Pancreas (tissue), 10 donors: Measurements from ENCODE around the gene NDUFS8. TPM values are rescaled to one million over a fixed set of nuclear protein-coding genes. Genes with fewer than 3 reads are reported as not detected.

Experiments
- ATAC-seq, 4 donors: fragments of 200-7000 bp; cut with Tn5 transposase; one replicate each; pipeline versions ENCODE4 v1.8.0 to v1.9.1; 2020; ENCODE audit warnings: mild to moderate bottlenecking in 4 of 4, moderate library complexity in 4 of 4
- DNase-seq, 6 donors: peaks; one replicate each; pipeline ENCODE4 v3.0.0-alpha.2; 2020
- FAIRE-seq: peaks from 2 replicates; lab custom pipeline; 2012; peaks lifted over from hg19 to GRCh38; lab: Jason Lieb, UNC
- H3K27ac ChIP-seq, 4 donors: fragments of 200-600 bp; sonication (generic); 1 replicate in 3 of 4; 2 replicates in 1 of 4; pipeline versions ENCODE4 v1.5.0 to v1.8.0; 2020
- H3K27me3 ChIP-seq, 4 donors: fragments of 200-600 bp; one replicate each; pipeline ENCODE4 v1.8.0; 2021
- H3K36me3 ChIP-seq, 3 donors: fragments of 200-600 bp; sonication (generic) in 1 of 3; one replicate each; pipeline versions ENCODE4 v1.5.0 to v1.8.0; 2020 to 2021
- H3K4me1 ChIP-seq, 3 donors: fragments of 200-600 bp; one replicate each; pipeline ENCODE4 v1.8.0; 2021
- H3K4me3 ChIP-seq, 4 donors: fragments of 200-600 bp; sonication (generic) in 2 of 4; one replicate each; pipeline versions ENCODE4 v1.5.0 to v1.8.0; 2020 to 2021
- H3K9me3 ChIP-seq, 4 donors: fragments of 200-600 bp; one replicate each; pipeline ENCODE4 v1.8.0; 2021
- CTCF ChIP-seq, 4 donors: fragments of 200-600 bp; sonication (generic) in 3 of 4; IDR thresholded peaks; one replicate each; pipeline versions ENCODE4 v1.5.0 to v1.8.0; 2021; ENCODE audit warnings: antibody characterized with exemption in 4 of 4
- WGBS, 2 donors: extraction: QIAGEN DNeasy Blood & Tissue Kit; methylation state at CpG; one replicate each; pipeline ENCODE4 v1.1.7; 2013; 5-methylcytosine and 5-hydroxymethylcytosine counted together
- intact Hi-C, 3 donors: fragments of 100-400 bp; cut with DNase I; formaldehyde crosslinking; loops; one replicate each; pipeline versions ENCODE4 v1.11.1 to v1.14.2; 2022
- polyA plus RNA-seq, 2 donors: library from polyadenylated mRNA; stranded (reverse); fragments of 200-250 nt; gene quantifications; one replicate each; pipeline ENCODE4 v1.2.3, GENCODE V29; 2013
- total RNA-seq, 6 donors: library from RNA; stranded (reverse); fragmentation: NEBNext Ultra II Directional in 4 of 6; extraction: Animal tissue kit (Norgen Biotek cat#: 25700) in 4 of 6; gene quantifications; one replicate each; pipeline versions ENCODE4 v1.2.1 to v1.2.4, GENCODE V29; 2021 to 2023
- donor health status: healthy with polysubstance abuse.
- donor health status: DM: no; HTN: no; CAD: no; lungs with moderate emphysema.
- donor health status: DM: no; HTN: no; CAD: no.
- donor health status: control.
- donor health status: control.
- donor health status: Bipolar disorder and iron deficiency.
- donor health status: DM: yes; HTN: yes; CAD: no.
- donor health status: DM: no; HTN: no; CAD: no.
- donor health status: DM: no; HTN: no; CAD: no.
- donor health status: DM: yes; HTN: yes; CAD: no.

Gene NDUFS8
- total and polyA plus RNA-seq, 8 donors = 43.6 to 121 (median 61.8) TPM

DNA sequence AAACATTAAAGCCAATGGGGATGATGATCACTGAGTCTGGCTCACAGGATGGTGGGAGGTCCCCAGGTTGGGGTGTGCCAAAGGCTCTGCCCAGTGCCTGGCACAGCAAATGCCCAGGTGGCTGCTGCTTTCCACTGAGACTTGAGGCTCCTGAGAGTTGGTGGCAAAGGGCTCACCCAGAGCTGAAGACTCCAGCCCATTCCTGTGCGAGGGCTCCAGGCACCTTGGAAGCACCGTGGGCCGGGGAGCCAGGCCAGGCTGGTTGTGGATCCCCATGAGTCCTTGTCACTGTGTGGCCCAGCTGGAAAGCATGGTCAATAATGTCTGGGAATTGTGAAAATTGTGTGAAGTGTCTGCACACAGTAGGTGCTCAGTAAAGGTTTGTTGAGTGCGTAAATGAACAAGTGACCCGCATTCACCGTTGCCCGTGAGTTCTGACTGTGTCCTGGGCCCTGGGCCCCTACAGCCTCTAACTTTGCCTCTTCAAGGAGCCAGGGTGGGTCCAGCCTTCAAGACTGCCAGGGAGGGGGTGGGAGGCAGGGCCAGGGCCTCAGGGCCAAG lies 23.8 kb upstream of the NDUFS8 start:
- TF ChIP-seq CTCF (IDR thresholded peaks at IDR 0.05) = no peak
- Histone ChIP-seq H3K36me3 (no peaks in the 10 kb centered on the region), H3K4me3 (no peak overlapping the region), H3K27ac (no peak overlapping the region), H3K27me3 (no peaks in the 10 kb centered on the region), H3K4me1 (peaks cover 26 to 39% (median 27%) of the 10 kb centered on the region in 3 donors), H3K9me3 (no peaks in the 10 kb centered on the region)
- no peak for FAIRE-seq
- ATAC-seq = no peak
- WGBS, 2 donors = 96 to 99% methylated on average over 7 of the region's 7 CpGs
- DNase-seq = peak in 3 of 6 donors; percentile 14 to 58 (median 18)
- intact Hi-C loops = no loop called here

DNA sequence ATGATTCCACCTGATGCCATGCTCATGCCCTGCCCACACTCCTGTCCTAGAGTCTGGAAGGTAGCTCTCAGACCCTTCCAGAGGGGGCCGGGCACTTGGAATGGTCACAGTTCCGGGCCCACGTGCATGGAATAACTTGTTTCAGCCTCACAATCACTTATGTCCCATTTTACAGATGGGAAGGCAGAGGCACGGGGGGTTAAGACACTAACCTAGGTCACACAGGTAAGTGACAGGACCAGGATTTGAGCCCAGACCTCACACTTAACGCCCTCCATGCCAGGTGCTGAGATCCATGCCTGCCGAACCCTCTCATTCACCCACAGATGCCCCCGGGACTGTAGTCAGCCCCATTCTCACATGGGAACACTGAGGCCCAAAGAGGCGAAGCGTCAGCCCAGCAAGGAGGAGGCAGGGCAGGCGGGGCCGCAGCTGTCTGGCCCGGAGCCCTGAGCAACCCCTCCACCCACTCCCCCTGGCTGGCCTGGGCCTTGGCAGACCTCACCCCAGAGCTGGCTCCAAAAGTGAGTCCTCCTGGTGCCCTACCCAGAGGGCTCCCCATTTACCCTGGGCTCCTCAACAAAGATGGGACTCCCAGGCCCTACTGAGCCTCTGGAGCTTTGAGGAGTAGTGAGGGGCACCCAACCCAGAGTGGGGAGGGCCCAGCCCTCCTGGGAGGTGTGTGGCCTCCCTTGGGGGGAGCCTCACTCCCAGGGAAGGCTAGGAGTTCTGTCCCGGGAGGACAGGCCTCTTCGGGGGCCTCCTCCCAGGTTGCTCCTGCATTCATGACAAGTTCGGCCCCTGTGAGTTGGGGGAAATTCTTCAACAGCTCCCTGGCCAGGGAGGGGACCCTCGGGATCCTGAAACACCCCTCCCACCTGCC lies 22.7 kb upstream of the NDUFS8 start:
- intact Hi-C loops = no loop called here
- no peaks in the 10 kb centered on the region for H3K9me3 ChIP-seq
- DNase-seq (peak in 3 of 6 donors; percentile 20 to 67 (median 55)), FAIRE-seq (no peak), ATAC-seq (no peak)
- peak overlapping the region; percentile 80 to 89 (median 84) for H3K27ac ChIP-seq
- H3K4me1 ChIP-seq = peaks cover 26 to 35% (median 27%) of the 10 kb centered on the region in 3 donors
- no peaks in the 10 kb centered on the region for H3K27me3 ChIP-seq
- TF ChIP-seq CTCF (IDR thresholded peaks at IDR 0.05) = no peak
- 83 to 85% methylated on average over 16 of the region's 16 CpGs for WGBS, 2 donors
- no peaks in the 10 kb centered on the region for H3K36me3 ChIP-seq
- H3K4me3 ChIP-seq = no peak overlapping the region

- Histone ChIP-seq H3K27me3 (no peaks in the 10 kb centered on the region), H3K9me3 (no peaks in the 10 kb centered on the region), H3K4me3 (peak overlapping the region in 2 of 4 donors; percentile 22 to 25), H3K4me1 (peaks cover 26 to 35% (median 27%) of the 10 kb centered on the region in 3 donors), H3K27ac (peak overlapping the region; percentile 80 to 89 (median 84)), H3K36me3 (no peaks in the 10 kb centered on the region)
- intact Hi-C loops = no loop called here
- ATAC-seq = peak; percentile 4 to 17 (median 8)
- 40 to 57% methylated on average over 25 to 27 of the region's 27 CpGs for WGBS, 2 donors
- no peak for TF ChIP-seq CTCF (IDR thresholded peaks at IDR 0.05)
- no peak for FAIRE-seq
- peak in 5 of 6 donors; percentile 70 to 87 (median 83) for DNase-seq
Observed at GRCh38 chr11:68008381-68009337, 21.8 kb upstream of the NDUFS8 start.

DNA sequence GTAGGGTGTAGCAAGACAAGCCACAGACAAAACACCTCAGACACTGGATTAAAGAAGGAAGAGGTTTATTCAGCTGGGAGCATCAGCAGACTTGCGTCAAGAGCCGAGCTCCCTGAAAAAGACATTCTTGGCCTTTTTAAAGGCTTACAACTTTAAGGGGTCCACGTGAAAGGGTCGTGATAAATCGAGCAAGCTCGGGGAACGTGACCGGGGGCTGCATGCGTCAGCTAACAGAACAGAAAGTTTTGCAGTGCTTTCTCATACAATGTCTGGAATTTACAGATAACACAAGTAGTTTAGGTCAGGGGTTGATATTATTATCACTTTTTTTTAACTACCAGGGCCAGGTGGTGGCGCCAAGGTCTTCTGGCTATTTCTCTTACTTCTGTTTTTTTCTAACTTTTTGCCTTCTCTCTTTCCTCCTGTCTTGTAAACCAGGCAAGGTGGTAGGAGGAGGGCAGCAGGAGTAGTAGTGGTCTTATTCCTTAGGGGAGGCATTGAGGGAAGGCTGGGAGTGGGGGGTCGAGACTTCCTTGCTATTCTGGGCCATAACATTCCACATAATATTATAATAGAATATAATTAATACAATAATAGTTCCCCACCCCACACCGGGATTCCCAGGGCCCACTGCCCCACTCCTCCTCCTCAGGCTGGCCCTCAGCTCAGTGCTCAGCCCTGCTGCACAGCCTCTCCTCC lies 20.9 kb upstream of the NDUFS8 start:
- 20 to 24% methylated on average over 12 of the region's 12 CpGs for WGBS, 2 donors
- peak; percentile 6 to 33 (median 10) for ATAC-seq
- Histone ChIP-seq H3K9me3 (no peaks in the 10 kb centered on the region), H3K4me1 (peaks cover 26 to 35% (median 27%) of the 10 kb centered on the region in 3 donors), H3K4me3 (peak overlapping the region in 1 of 4 donors; percentile 35), H3K27ac (peak overlapping the region; percentile 80 to 89 (median 84)), H3K36me3 (no peaks in the 10 kb centered on the region), H3K27me3 (no peaks in the 10 kb centered on the region)
- intact Hi-C loops = no loop called here
- no peak for FAIRE-seq
- no peak for TF ChIP-seq CTCF (IDR thresholded peaks at IDR 0.05)
- DNase-seq = peak in 2 of 6 donors; percentile 47 to 53
